Progenitor cell of endocrine pancreas (in vitro differentiated cells): ENCODE results near the gene ADGRE1. TPM values are rescaled to one million over a fixed set of nuclear protein-coding genes. Genes with fewer than 3 reads are reported as not detected.

Experiments used
- DNase-seq: peaks from one replicate; pipeline ENCODE4 v3.0.0; 2021; ENCODE audit warnings: low spot score; ENCODE audit not compliant: unreplicated experiment
- H3K27ac Mint-ChIP-seq: 2 replicates; pipeline ENCODE4 v1.8.0; 2021; ENCODE audit warnings: mild to moderate bottlenecking, moderate library complexity, mixed read lengths
- H3K27me3 Mint-ChIP-seq: 2 replicates; pipeline ENCODE4 v1.8.0; 2021; ENCODE audit warnings: mixed read lengths
- H3K36me3 Mint-ChIP-seq: 2 replicates; pipeline ENCODE4 v1.8.0; 2022; ENCODE audit warnings: mixed read lengths; ENCODE audit not compliant: insufficient read depth
- H3K4me1 Mint-ChIP-seq: 2 replicates; pipeline ENCODE4 v1.8.0; 2021; ENCODE audit warnings: low read depth, mixed read lengths
- H3K4me3 Mint-ChIP-seq: 2 replicates; pipeline ENCODE4 v1.8.0; 2021; ENCODE audit warnings: low read depth, mild to moderate bottlenecking, moderate library complexity, mixed read lengths
- H3K9me3 Mint-ChIP-seq: 2 replicates; pipeline ENCODE4 v1.8.0; 2021; ENCODE audit warnings: low read depth, mixed read lengths
- total RNA-seq: library from RNA; stranded (reverse); gene quantifications from 2 replicates; pipeline ENCODE4 v1.2.1, GENCODE V29; 2021
- TF ChIP-seq, protein P1 (sequence below): fragments of 200-600 bp; sonication (generic); IDR thresholded peaks from one replicate; pipeline ENCODE4 v1.5.0; 2021; ENCODE audit warnings: antibody characterized with exemption, mild to moderate bottlenecking; ENCODE audit not compliant: unreplicated experiment

The ADGRE1 gene
- total RNA-seq, 1 donor from 2014 or later: not detected

GRCh38 chr19:6906559-6907060, 19.2 kb downstream of the ADGRE1 start:
- Mint-ChIP-seq H3K9me3 (peaks cover 47% of the 10 kb centered on the region), H3K4me1 (no peaks in the 10 kb centered on the region), H3K4me3 (no peak overlapping the region), H3K27ac (no peak overlapping the region), H3K27me3 (no peaks in the 10 kb centered on the region), H3K36me3 (peaks cover 1% of the 10 kb centered on the region)
- DNase-seq: no peak
- TF ChIP-seq, protein P1, sequence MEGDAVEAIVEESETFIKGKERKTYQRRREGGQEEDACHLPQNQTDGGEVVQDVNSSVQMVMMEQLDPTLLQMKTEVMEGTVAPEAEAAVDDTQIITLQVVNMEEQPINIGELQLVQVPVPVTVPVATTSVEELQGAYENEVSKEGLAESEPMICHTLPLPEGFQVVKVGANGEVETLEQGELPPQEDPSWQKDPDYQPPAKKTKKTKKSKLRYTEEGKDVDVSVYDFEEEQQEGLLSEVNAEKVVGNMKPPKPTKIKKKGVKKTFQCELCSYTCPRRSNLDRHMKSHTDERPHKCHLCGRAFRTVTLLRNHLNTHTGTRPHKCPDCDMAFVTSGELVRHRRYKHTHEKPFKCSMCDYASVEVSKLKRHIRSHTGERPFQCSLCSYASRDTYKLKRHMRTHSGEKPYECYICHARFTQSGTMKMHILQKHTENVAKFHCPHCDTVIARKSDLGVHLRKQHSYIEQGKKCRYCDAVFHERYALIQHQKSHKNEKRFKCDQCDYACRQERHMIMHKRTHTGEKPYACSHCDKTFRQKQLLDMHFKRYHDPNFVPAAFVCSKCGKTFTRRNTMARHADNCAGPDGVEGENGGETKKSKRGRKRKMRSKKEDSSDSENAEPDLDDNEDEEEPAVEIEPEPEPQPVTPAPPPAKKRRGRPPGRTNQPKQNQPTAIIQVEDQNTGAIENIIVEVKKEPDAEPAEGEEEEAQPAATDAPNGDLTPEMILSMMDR: no peak

DNA sequence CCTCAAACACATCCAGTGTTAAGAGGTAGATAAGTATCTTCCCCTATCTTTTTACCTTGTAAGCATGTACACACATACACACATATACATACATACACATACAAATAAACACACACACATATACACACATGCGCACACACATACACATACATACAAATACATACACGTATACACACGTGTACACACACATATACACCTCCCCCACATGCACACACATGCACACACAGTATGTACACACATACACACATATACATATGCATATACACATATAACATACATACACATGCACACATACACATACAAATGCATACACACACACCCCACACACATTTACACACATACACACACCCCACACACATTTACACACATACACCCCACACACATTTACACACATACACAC, 24.1 kb downstream of the ADGRE1 start:
- H3K9me3 Mint-ChIP-seq: peaks cover 50% of the 10 kb centered on the region
- no peak overlapping the region for H3K27ac Mint-ChIP-seq
- no peak for DNase-seq
- H3K27me3 Mint-ChIP-seq: no peaks in the 10 kb centered on the region
- TF ChIP-seq, protein P1: no peak
- H3K4me3 Mint-ChIP-seq: no peak overlapping the region
- H3K4me1 Mint-ChIP-seq: no peaks in the 10 kb centered on the region
- peaks cover 3% of the 10 kb centered on the region for H3K36me3 Mint-ChIP-seq

- Mint-ChIP-seq H3K4me3 (no peak overlapping the region), H3K27ac (no peak overlapping the region), H3K9me3 (peaks cover 43% of the 10 kb centered on the region), H3K27me3 (no peaks in the 10 kb centered on the region), H3K4me1 (no peaks in the 10 kb centered on the region), H3K36me3 (peaks cover 6% of the 10 kb centered on the region)
- no peak for DNase-seq
- TF ChIP-seq, protein P1: no peak
These were observed 26.9 kb downstream of the ADGRE1 start for GRCh38 chr19:6914321-6914720.

- H3K36me3 Mint-ChIP-seq: peaks cover 5% of the 10 kb centered on the region
- no peak for DNase-seq
- TF ChIP-seq, protein P1: no peak
- peaks cover 40% of the 10 kb centered on the region for H3K9me3 Mint-ChIP-seq
- H3K4me3 Mint-ChIP-seq: no peak overlapping the region
- H3K27me3 Mint-ChIP-seq: no peaks in the 10 kb centered on the region
- no peaks in the 10 kb centered on the region for H3K4me1 Mint-ChIP-seq
- H3K27ac Mint-ChIP-seq: no peak overlapping the region
These were observed 29.6 kb downstream of the ADGRE1 start for GRCh38 chr19:6916952-6917351.

GRCh38 chr19:6925386-6925785, 38.0 kb downstream of the ADGRE1 start:
- H3K36me3 Mint-ChIP-seq: peaks cover 2% of the 10 kb centered on the region
- H3K4me1 Mint-ChIP-seq: no peaks in the 10 kb centered on the region
- H3K27ac Mint-ChIP-seq: no peak overlapping the region
- no peak overlapping the region for H3K4me3 Mint-ChIP-seq
- peaks cover 44% of the 10 kb centered on the region for H3K9me3 Mint-ChIP-seq
- DNase-seq: no peak
- H3K27me3 Mint-ChIP-seq: no peaks in the 10 kb centered on the region
- TF ChIP-seq, protein P1: no peak
